DOHH2 (cell line): Measurements from ENCODE around the gene TMEM229B.

ENCODE experiments used
- H3F3A ChIP-seq: fragments of 200-600 bp; sonication (generic), shearing (Covaris generic); 2 replicates; pipeline ENCODE4 v1.6.0; 2016; ENCODE audit warnings: antibody characterized with exemption, mild to moderate bottlenecking; ENCODE audit not compliant: control insufficient read depth, insufficient read depth
- H3K27ac ChIP-seq: fragments of 200-600 bp; sonication (generic); 2 replicates; pipeline ENCODE4 v1.5.1; 2014; ENCODE audit warnings: low read depth, mild to moderate bottlenecking, low read length, moderate library complexity
- H3K27me3 ChIP-seq: fragments of 200-600 bp; sonication (generic); 2 replicates; pipeline ENCODE4 v1.6.1; 2014; ENCODE audit warnings: mild to moderate bottlenecking, low read length, mixed read lengths; ENCODE audit not compliant: control insufficient read depth
- H3K36me3 ChIP-seq: fragments of 200-600 bp; sonication (generic); 2 replicates; pipeline ENCODE4 v1.6.1; 2014; ENCODE audit warnings: mild to moderate bottlenecking, low read length, moderate library complexity, mixed read lengths; ENCODE audit not compliant: control insufficient read depth
- H3K4me1 ChIP-seq: fragments of 200-600 bp; sonication (generic); 2 replicates; pipeline ENCODE4 v1.6.1; 2014; ENCODE audit warnings: mild to moderate bottlenecking, low read length, mixed read lengths; ENCODE audit not compliant: control insufficient read depth
- H3K4me2 ChIP-seq: fragments of 200-600 bp; sonication (generic); 2 replicates; pipeline ENCODE4 v1.6.0; 2014; ENCODE audit warnings: mild to moderate bottlenecking, low read length, moderate library complexity
- H3K4me3 ChIP-seq: fragments of 200-600 bp; sonication (generic); 2 replicates; pipeline ENCODE4 v1.5.1; 2014; ENCODE audit warnings: mild to moderate bottlenecking, low read length, mixed read lengths
- H3K79me2 ChIP-seq: fragments of 200-600 bp; sonication (generic); 2 replicates; pipeline ENCODE4 v1.6.1; 2014; ENCODE audit warnings: mild to moderate bottlenecking, low read length, mixed read lengths; ENCODE audit not compliant: control insufficient read depth
- H3K9me2 ChIP-seq: fragments of 200-600 bp; sonication (generic); replicated peaks from 2 replicates; pipeline ENCODE4 v1.6.1; 2014; ENCODE audit warnings: mild to moderate bottlenecking, low read length, mixed read lengths; ENCODE audit not compliant: control insufficient read depth
- H3K9me3 ChIP-seq: fragments of 200-600 bp; sonication (generic); 2 replicates; pipeline ENCODE4 v1.6.1; 2014; ENCODE audit warnings: antibody characterized with exemption, low read length, mixed read lengths; ENCODE audit not compliant: control insufficient read depth, insufficient read depth
- H4K20me1 ChIP-seq: fragments of 200-600 bp; sonication (generic); 2 replicates; pipeline ENCODE4 v1.6.0; 2014; ENCODE audit warnings: low read depth, mild to moderate bottlenecking, antibody characterized with exemption, low read length, moderate library complexity; ENCODE audit not compliant: control insufficient read depth, insufficient read depth
- EZH2phosphoT487 ChIP-seq: fragments of 200-600 bp; sonication (generic); IDR thresholded peaks from 2 replicates; pipeline ENCODE4 v1.6.1; 2017; ENCODE audit warnings: borderline replicate concordance, mild to moderate bottlenecking, antibody characterized with exemption, low read length, moderate library complexity, mixed read lengths
- TF ChIP-seq, protein P1 (sequence below): fragments of 200-600 bp; sonication (generic); IDR thresholded peaks from one replicate; pipeline ENCODE4 v1.5.1; 2014; ENCODE audit warnings: antibody characterized with exemption, mild to moderate bottlenecking, low read depth, low read length; ENCODE audit not compliant: poor library complexity, severe bottlenecking

TMEM229B gene

DNA sequence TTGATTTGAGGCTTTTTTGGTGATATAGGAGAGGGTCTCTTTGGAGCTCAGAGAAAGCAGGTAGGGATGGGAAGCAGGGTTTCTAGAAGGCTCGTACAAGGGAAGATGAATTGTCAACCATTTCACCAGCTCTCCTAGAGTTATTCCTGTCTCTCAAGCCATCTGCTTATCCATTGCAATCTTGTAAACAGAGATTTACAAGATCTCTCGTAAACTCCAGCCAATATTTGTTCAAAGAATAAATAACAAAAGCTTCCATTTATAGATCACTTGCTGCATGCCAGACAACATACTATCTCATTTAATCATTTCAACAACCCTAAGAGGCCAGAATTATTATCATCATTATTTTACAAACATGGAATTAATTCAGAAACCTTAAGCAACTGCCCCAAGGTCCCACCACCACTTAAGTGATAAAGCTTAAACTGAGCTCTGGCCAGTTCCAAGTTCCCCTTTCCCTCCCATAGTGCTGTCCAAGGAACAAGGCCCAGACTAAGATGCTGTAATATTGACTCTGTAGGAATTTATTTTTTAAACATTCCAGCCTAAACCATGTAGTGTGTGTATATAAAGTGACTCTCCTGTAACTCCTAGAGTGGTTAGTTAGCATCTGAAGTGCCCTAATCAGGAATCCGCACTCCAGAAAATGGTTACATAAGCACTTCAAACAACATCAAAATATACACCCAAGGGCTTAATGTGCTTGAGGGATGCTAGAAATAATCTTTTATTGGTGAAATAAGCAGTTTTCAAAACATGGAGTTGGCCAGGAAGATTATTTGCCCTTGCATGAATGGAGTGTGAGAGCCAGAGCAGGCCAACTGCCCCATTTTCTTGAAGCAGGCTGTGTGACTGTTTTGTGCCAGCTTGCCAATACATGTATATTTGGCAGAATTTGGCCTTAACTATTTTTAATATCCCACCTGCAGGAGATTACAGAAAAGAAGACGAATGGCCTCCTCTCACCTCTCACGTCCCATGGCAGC is 41.7 kb upstream of the TMEM229B start:
- Histone ChIP-seq H3K36me3 (no peaks in the 10 kb centered on the region), H3K4me3 (no peak overlapping the region), H3K79me2 (no peaks in the 10 kb centered on the region), H3K27ac (no peak overlapping the region), H3K9me2 (no peaks in the 10 kb centered on the region), H3K27me3 (peaks cover 57% of the 10 kb centered on the region), H3K9me3 (no peaks in the 10 kb centered on the region), H3K4me1 (peaks cover 7% of the 10 kb centered on the region), H3K4me2 (no peak overlapping the region), H4K20me1 (no peaks in the 10 kb centered on the region), H3F3A (no peaks in the 10 kb centered on the region)
- TF ChIP-seq EZH2phosphoT487 = no peak
- TF ChIP-seq, protein P1, sequence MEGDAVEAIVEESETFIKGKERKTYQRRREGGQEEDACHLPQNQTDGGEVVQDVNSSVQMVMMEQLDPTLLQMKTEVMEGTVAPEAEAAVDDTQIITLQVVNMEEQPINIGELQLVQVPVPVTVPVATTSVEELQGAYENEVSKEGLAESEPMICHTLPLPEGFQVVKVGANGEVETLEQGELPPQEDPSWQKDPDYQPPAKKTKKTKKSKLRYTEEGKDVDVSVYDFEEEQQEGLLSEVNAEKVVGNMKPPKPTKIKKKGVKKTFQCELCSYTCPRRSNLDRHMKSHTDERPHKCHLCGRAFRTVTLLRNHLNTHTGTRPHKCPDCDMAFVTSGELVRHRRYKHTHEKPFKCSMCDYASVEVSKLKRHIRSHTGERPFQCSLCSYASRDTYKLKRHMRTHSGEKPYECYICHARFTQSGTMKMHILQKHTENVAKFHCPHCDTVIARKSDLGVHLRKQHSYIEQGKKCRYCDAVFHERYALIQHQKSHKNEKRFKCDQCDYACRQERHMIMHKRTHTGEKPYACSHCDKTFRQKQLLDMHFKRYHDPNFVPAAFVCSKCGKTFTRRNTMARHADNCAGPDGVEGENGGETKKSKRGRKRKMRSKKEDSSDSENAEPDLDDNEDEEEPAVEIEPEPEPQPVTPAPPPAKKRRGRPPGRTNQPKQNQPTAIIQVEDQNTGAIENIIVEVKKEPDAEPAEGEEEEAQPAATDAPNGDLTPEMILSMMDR = no peak

DNA sequence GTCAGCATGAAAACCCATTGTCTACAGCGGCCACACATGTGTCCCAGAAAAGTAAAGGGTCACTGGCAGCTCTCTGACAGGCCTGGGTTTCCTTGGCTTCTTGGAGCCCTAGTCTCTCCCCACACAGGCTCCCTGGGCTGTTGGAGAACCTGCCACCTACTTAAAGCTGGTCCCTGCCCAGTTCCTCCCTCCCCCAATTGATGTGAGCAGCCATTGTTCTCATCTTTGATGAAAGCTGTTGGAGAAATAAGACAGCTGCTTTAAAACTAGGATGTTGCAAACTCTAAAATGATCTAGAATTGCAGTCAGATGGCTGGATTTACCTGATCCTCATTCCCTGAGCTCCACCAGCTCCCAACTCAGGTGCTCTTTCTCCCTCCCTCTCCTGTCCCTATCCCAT is 39.8 kb upstream of the TMEM229B start:
- Histone ChIP-seq H3K9me3 (no peaks in the 10 kb centered on the region), H4K20me1 (no peaks in the 10 kb centered on the region), H3K9me2 (no peaks in the 10 kb centered on the region), H3K27ac (no peak overlapping the region), H3K4me3 (no peak overlapping the region), H3K4me2 (no peak overlapping the region), H3K4me1 (peaks cover 12% of the 10 kb centered on the region), H3K79me2 (no peaks in the 10 kb centered on the region), H3K36me3 (no peaks in the 10 kb centered on the region), H3K27me3 (peaks cover 53% of the 10 kb centered on the region), H3F3A (no peaks in the 10 kb centered on the region)
- no peak for TF ChIP-seq EZH2phosphoT487
- TF ChIP-seq, protein P1 = no peak

DNA sequence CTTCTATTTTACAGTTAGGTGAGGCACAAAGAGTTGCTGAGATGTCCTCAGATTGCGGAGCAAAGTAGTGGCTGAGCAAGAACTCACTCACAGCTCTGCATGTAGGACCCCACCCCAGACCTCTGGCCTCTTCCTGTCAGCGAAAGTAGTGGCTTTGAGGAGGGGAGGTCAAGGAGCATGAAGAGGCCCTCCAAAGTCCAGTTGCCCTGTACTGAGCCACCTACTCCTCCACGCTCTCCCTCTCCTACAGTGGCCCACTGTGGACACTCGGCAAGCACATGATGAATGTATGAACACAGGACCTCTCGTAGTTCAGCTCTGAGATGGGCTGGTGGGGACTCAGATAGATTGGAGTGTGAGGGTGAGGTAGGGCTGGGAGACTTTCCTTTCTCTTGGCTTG is 39.2 kb upstream of the TMEM229B start:
- H3K4me1 ChIP-seq = peaks cover 11% of the 10 kb centered on the region
- TF ChIP-seq, protein P1 = no peak
- no peak for TF ChIP-seq EZH2phosphoT487
- H3F3A ChIP-seq = no peaks in the 10 kb centered on the region
- H3K27me3 ChIP-seq = peaks cover 50% of the 10 kb centered on the region
- H3K9me3 ChIP-seq = no peaks in the 10 kb centered on the region
- no peaks in the 10 kb centered on the region for H4K20me1 ChIP-seq
- no peak overlapping the region for H3K4me3 ChIP-seq
- H3K4me2 ChIP-seq = no peak overlapping the region
- H3K9me2 ChIP-seq = no peaks in the 10 kb centered on the region
- no peaks in the 10 kb centered on the region for H3K36me3 ChIP-seq
- H3K79me2 ChIP-seq = no peaks in the 10 kb centered on the region
- no peak overlapping the region for H3K27ac ChIP-seq
